HepG2 (cell line): ENCODE measurements around the gene HYAL1. TPM values are rescaled to one million over a fixed set of nuclear protein-coding genes. Genes with fewer than 3 reads are reported as not detected.
A peak's percentile ranks its signal among the peaks of the same experiment; 100 is the strongest.

Source experiments
- ATF7-NPFF ChIP-seq: sonication (generic); formaldehyde crosslinking; IDR thresholded peaks from 2 replicates; pipeline ENCODE4 v1.8.1; 2023; ENCODE audit warnings: mild to moderate bottlenecking, low read depth, missing genetic modification reagents, moderate library complexity
- CC2D1A ChIP-seq: sonication (generic); formaldehyde crosslinking; IDR thresholded peaks from 2 replicates; pipeline ENCODE4 v1.8.1; 2023; ENCODE audit warnings: mild to moderate bottlenecking, missing genetic modification reagents
- FOXO1 ChIP-seq: sonication (generic); formaldehyde crosslinking; IDR thresholded peaks from 2 replicates; pipeline ENCODE4 v1.4.0; 2020; ENCODE audit warnings: missing genetic modification reagents
- KLF13 ChIP-seq: sonication (generic); formaldehyde crosslinking; IDR thresholded peaks from 2 replicates; pipeline ENCODE4 v1.4.0; 2020; ENCODE audit warnings: mild to moderate bottlenecking, missing genetic modification reagents
- POLR2A ChIP-seq, 2 experiments: IDR thresholded peaks; 2 replicates each; pipeline ENCODE4 v1.6.1; 2011; ENCODE audit warnings: low read depth in 2 of 2, low read length in 2 of 2, mild to moderate bottlenecking in 1 of 2, moderate library complexity in 1 of 2; ENCODE audit not compliant: insufficient read depth in 1 of 2
- REXO4 ChIP-seq: sonication (generic); formaldehyde crosslinking; IDR thresholded peaks from 2 replicates; pipeline ENCODE4 v1.8.0; 2022; ENCODE audit warnings: missing genetic modification reagents, mild to moderate bottlenecking, borderline replicate concordance
- ZBTB14 ChIP-seq: sonication (generic); formaldehyde crosslinking; IDR thresholded peaks from 2 replicates; pipeline ENCODE4 v1.4.0; 2020; ENCODE audit warnings: missing genetic modification reagents
- ZNF235 ChIP-seq: sonication (generic); formaldehyde crosslinking; IDR thresholded peaks from 2 replicates; pipeline ENCODE4 v1.8.1; 2023; ENCODE audit warnings: mild to moderate bottlenecking, missing genetic modification reagents, borderline replicate concordance
- ZNF367 ChIP-seq: sonication (generic); formaldehyde crosslinking; IDR thresholded peaks from 2 replicates; pipeline ENCODE4 v1.4.0; 2020; ENCODE audit warnings: missing genetic modification reagents, borderline replicate concordance
- ZNF510 ChIP-seq: sonication (generic); formaldehyde crosslinking; IDR thresholded peaks from 2 replicates; pipeline ENCODE4 v1.4.0; 2020; ENCODE audit warnings: low read depth, mild to moderate bottlenecking, missing genetic modification reagents
- ZNF788 ChIP-seq: sonication (generic); formaldehyde crosslinking; IDR thresholded peaks from 2 replicates; pipeline ENCODE4 v1.5.0; 2020; ENCODE audit warnings: mild to moderate bottlenecking, missing genetic modification reagents, borderline replicate concordance
- polyA plus RNA-seq, 8 experiments: library from polyadenylated mRNA; depleted of rRNA in 3 of 8; stranded (reverse) in 7 of 8; unstranded in 1 of 8; fragments of >200 nt; fragmentation: Illumina TruSeq in 4 of 8; extraction: Trizol in 4 of 8; gene quantifications; 2 replicates each; pipeline versions ENCODE4 v1.2.1 to v1.2.3, GENCODE V29; 2011 to 2016; ENCODE audit warnings: low read depth in 4 of 8, missing spikeins in 1 of 8, mixed read lengths in 1 of 8; ENCODE audit not compliant: insufficient read depth in 1 of 8
- total RNA-seq, 5 experiments: library from RNA; depleted of rRNA; stranded (reverse); fragments of >200 nt; fragmentation: Illumina TruSeq; extraction: Trizol; gene quantifications; 2 replicates each; pipeline ENCODE4 v1.2.3, GENCODE V29; 2016; ENCODE audit warnings: low read depth in 1 of 5
- TF ChIP-seq, protein P1 (sequence below): sonication (generic); formaldehyde crosslinking; IDR thresholded peaks from 2 replicates; pipeline ENCODE4 v1.8.1; 2023; ENCODE audit warnings: mild to moderate bottlenecking, missing genetic modification reagents
- TF ChIP-seq, protein P2 (sequence below): sonication (generic); formaldehyde crosslinking; IDR thresholded peaks from 2 replicates; pipeline ENCODE4 v1.4.0; 2020; ENCODE audit warnings: low read depth, missing genetic modification reagents
- TF ChIP-seq, protein P3 (sequence below): sonication (generic); formaldehyde crosslinking; IDR thresholded peaks from 2 replicates; pipeline ENCODE4 v1.8.0; 2022; ENCODE audit warnings: missing genetic modification reagents, mild to moderate bottlenecking, inconsistent platforms, borderline replicate concordance
- TF ChIP-seq, protein P4 (sequence below): sonication (generic); formaldehyde crosslinking; IDR thresholded peaks from 2 replicates; pipeline ENCODE4 v1.5.0; 2020; ENCODE audit warnings: mild to moderate bottlenecking, missing genetic modification reagents
- TF ChIP-seq, protein P5 (sequence below): sonication (generic); formaldehyde crosslinking; IDR thresholded peaks from 2 replicates; pipeline ENCODE4 v1.8.0; 2022; ENCODE audit warnings: mild to moderate bottlenecking, missing genetic modification reagents; ENCODE audit not compliant: insufficient replicate concordance

Gene HYAL1
- total and polyA plus RNA-seq, 2 of the 13 experiments (the other 11 are each of a cell fraction or from before 2014, with no cell fraction given): 76.5 to 193 TPM

GRCh38 chr3:50298836-50299637 is 4.3 kb downstream of the HYAL1 start, which contains the start of the genes HYAL3 and NAA80 (continued):
- TF ChIP-seq KLF13 (CRISPR knock-in tag) (no peak), REXO4 (CRISPR knock-in tag) (peak; percentile 28; the same call in 1 of the 2 replicates), ZBTB14 (CRISPR knock-in tag) (peak; percentile 63; the same call in 1 of the 2 replicates), POLR2A (IDR thresholded peaks at IDR 0.05; ENCODE audit: insufficient read depth in 1 of 2, low read depth in 2 of 2, low read length in 2 of 2) (peak in 1 of 2 experiments; percentile 79; a peak in 2 of 4 replicates), ZNF788 (CRISPR knock-in tag) (peak; percentile 84; the same call in 1 of the 2 replicates), ZNF235 (no peak; the same call in 1 of the 2 replicates), ATF7-NPFF (CRISPR knock-in tag) (peak; percentile 52; the same call in 1 of the 2 replicates), FOXO1 (CRISPR knock-in tag) (0 out of 2 replicates have a peak, but pooled peaks have one; percentile 38), ZNF367 (CRISPR knock-in tag) (no peak), CC2D1A (CRISPR knock-in tag) (no peak), ZNF510 (CRISPR knock-in tag) (no peak)
- TF ChIP-seq, protein P1, sequence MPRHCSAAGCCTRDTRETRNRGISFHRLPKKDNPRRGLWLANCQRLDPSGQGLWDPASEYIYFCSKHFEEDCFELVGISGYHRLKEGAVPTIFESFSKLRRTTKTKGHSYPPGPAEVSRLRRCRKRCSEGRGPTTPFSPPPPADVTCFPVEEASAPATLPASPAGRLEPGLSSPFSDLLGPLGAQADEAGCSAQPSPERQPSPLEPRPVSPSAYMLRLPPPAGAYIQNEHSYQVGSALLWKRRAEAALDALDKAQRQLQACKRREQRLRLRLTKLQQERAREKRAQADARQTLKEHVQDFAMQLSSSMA (CRISPR knock-in tag): no peak
- TF ChIP-seq, protein P2, sequence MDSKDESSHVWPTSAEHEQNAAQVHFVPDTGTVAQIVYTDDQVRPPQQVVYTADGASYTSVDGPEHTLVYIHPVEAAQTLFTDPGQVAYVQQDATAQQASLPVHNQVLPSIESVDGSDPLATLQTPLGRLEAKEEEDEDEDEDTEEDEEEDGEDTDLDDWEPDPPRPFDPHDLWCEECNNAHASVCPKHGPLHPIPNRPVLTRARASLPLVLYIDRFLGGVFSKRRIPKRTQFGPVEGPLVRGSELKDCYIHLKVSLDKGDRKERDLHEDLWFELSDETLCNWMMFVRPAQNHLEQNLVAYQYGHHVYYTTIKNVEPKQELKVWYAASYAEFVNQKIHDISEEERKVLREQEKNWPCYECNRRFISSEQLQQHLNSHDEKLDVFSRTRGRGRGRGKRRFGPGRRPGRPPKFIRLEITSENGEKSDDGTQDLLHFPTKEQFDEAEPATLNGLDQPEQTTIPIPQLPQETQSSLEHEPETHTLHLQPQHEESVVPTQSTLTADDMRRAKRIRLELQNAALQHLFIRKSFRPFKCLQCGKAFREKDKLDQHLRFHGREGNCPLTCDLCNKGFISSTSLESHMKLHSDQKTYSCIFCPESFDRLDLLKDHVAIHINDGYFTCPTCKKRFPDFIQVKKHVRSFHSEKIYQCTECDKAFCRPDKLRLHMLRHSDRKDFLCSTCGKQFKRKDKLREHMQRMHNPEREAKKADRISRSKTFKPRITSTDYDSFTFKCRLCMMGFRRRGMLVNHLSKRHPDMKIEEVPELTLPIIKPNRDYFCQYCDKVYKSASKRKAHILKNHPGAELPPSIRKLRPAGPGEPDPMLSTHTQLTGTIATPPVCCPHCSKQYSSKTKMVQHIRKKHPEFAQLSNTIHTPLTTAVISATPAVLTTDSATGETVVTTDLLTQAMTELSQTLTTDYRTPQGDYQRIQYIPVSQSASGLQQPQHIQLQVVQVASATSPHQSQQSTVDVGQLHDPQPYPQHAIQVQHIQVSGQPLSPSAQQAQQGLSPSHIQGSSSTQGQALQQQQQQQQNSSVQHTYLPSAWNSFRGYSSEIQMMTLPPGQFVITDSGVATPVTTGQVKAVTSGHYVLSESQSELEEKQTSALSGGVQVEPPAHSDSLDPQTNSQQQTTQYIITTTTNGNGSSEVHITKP: no peak
- TF ChIP-seq, protein P3, sequence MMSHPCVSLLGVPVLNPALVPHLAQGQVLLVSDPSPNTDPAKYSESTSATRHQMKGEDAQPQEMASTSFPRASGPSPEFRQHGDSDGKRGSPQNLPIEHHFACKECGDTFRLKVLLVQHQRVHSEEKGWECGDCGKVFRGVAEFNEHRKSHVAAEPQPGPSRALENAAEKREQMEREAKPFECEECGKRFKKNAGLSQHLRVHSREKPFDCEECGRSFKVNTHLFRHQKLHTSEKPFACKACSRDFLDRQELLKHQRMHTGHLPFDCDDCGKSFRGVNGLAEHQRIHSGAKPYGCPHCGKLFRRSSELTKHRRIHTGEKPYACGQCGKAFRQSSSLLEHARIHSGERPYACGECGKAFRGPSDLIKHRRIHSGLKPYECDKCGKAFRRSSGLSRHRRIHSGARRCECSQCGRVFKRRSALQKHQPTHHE (CRISPR knock-in tag): peak; percentile 65; the same call in 1 of the 2 replicates
- TF ChIP-seq, protein P4, sequence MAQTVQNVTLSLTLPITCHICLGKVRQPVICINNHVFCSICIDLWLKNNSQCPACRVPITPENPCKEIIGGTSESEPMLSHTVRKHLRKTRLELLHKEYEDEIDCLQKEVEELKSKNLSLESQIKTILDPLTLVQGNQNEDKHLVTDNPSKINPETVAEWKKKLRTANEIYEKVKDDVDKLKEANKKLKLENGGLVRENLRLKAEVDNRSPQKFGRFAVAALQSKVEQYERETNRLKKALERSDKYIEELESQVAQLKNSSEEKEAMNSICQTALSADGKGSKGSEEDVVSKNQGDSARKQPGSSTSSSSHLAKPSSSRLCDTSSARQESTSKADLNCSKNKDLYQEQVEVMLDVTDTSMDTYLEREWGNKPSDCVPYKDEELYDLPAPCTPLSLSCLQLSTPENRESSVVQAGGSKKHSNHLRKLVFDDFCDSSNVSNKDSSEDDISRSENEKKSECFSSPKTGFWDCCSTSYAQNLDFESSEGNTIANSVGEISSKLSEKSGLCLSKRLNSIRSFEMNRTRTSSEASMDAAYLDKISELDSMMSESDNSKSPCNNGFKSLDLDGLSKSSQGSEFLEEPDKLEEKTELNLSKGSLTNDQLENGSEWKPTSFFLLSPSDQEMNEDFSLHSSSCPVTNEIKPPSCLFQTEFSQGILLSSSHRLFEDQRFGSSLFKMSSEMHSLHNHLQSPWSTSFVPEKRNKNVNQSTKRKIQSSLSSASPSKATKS (CRISPR knock-in tag): no peak
- TF ChIP-seq, protein P5, sequence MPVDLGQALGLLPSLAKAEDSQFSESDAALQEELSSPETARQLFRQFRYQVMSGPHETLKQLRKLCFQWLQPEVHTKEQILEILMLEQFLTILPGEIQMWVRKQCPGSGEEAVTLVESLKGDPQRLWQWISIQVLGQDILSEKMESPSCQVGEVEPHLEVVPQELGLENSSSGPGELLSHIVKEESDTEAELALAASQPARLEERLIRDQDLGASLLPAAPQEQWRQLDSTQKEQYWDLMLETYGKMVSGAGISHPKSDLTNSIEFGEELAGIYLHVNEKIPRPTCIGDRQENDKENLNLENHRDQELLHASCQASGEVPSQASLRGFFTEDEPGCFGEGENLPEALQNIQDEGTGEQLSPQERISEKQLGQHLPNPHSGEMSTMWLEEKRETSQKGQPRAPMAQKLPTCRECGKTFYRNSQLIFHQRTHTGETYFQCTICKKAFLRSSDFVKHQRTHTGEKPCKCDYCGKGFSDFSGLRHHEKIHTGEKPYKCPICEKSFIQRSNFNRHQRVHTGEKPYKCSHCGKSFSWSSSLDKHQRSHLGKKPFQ (CRISPR knock-in tag): peak; percentile 91
